Stimulated activated CD4-positive, alpha-beta T cell treated with anti-CD3 and anti-CD28 coated beads, TNF-alpha, amount 100 ng/mL, for 48 hours (primary cell): ENCODE data around the gene LRCH4.
"Not testable (repeated sequence)": the region's sequence is repeated elsewhere in the genome, so short reads cannot be mapped to it uniquely, and the experiment has no call there.

ENCODE experiments used
- DNase-seq, 3 donors: peaks; one replicate each; pipeline ENCODE4 v3.0.0-alpha.2; 2020; ENCODE audit warnings: low read depth in 3 of 3

LRCH4 gene

DNA sequence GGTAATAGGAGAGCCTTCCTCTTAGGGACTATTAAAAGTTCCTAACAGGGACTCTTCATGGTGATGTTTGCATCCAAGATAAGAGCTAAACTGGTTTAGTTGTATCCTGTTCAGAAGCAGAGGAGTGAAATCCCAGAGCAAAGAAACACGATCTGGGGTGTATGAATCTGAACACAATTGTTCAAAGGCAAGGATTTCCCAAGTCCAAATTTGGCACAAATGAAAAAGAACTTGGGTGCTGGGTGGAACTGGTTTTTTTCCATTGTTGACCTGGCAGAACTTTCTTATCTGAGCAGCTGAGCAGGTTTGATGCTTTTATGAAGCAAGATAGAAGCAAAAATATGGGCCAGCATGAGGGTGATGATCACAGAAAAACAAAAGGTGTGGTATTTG, 41.0 kb downstream of the LRCH4 start:
- DNase-seq: no peak

DNA sequence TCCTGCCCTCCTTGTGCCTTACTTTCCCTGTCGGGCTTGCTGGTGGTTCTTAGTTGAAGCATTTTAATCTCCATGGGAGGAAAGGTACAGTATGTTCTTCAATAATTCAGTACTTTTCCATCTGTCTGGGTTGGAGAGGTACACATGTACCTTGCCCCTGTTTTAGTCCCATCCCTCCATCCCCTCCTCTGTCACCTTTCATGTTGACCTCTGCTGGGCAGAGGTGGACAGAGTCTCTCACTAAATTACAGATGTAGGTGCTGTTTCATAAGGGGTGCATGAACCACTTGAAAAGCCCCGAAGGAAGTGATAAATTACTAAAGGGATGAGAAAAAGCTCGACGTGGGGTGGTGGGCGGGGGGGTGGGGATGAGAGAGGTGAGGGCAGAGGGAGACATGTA, 41.5 kb downstream of the LRCH4 start:
- DNase-seq: no peak

DNA sequence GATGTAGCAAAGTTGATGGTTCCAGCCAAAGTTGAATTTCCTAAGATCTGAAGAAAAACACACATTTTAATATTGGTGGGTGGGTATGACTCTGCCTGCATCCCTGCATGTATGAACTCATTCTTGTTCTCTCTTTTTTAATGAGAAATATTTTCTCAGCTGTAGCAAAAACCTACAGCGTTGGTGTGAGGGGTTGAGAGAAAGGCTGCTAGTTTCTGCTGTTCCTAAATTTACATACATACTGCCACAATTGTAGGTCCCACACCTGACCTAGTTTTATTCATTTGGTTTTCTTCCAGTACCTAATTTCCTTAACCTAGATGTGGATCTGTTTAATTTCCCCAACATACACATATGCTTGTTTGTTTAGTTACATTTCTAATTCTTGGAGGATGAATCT, 42.3 kb downstream of the LRCH4 start:
- no peak for DNase-seq

- DNase-seq: not testable (repeated sequence)
These were observed 44.6 kb downstream of the LRCH4 start for GRCh38 chr7:100541309-100541708.

DNA sequence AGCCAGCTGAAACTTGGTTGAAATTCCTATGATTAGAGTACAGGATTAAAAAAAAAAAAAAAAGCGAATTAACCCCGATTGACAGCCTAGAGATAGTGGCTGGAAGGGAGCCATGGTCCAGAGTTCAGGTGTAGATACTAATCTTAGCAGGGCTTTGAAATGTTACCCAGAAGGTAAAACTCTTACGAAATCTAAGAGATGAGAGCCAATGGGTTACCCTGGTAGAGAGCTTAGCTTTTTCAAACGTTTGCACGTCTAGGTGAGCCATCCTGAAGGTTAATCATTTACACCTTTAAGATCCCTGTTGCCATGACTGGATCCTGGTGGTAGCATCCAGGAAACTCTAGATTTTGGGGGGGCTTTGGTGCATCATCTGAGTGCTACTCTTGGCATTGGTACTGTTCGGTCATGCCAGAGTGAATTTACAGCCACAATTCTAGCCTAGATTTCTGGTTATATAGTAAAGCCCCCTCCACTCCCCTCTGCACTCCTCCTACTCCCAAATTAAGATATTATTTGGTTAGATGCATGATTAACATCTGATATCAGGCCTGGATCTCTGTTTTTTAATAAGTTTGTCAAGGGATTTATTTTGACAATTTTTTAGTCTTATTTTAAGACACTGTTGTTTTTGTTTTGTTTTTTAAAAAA, 45.7 kb downstream of the LRCH4 start:
- no peak for DNase-seq

DNA sequence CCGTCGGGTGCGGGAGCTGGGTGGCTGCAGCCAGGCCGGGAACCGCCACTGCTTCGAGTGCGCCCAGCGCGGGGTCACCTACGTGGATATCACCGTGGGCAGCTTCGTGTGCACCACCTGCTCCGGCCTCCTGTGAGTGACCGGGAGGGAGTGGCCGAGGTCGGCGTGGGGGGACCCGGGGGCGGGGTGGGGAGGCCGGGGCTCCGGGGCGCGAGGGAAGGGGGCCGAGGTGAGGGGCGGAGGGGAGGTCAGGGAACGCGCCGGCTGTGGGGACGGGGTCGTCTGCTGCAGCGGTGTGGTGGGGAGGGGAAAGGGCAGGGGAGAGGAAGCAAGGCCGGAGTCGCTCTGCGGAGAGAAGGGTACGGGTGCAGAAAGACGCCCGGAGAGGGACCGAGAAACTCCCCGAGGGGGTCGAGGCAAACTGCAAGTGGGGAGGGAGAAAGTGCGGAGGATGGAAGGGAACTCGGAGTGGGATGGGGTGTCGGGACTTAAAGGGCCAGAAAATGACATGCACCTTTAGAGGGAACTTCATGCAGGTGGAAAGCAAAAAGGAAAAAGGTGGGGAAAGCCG, 46.4 kb downstream of the LRCH4 start:
- no peak for DNase-seq

- DNase-seq: peak; percentile 100
These were observed 47.1 kb downstream of the LRCH4 start, which contains the start of gene AGFG2 for GRCh38 chr7:100538654-100539435. Gene AGFG2 (plus strand): TSS chr7:100539203. CDS start chr7:100539347, 144 bp downstream.

- DNase-seq: no peak
These were observed 47.6 kb downstream of the LRCH4 start for GRCh38 chr7:100538348-100538653.

DNA sequence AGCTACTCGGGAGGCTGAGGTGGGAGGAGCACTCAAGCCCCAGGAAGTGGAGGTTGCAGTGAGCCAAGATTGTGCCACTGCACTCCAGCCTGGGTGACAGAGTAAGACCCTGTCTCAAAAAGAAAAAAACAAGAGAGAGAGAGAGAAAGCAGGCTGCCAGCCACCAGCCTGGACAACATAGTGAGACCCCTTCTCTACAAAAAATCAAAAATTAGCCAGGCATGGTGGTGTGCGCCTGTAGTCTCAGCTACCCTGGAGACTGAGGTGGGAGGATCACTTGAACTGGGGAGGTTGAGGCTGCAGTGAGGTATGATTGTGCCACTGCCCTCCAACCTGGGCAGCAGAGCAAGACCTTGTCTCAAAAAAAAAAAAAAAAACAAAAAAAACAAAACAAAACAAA, 49.2 kb downstream of the LRCH4 start:
- not testable (repeated sequence) for DNase-seq

- DNase-seq: not testable (repeated sequence)
These were observed 49.9 kb downstream of the LRCH4 start for GRCh38 chr7:100535982-100536381.

- DNase-seq: no peak
These were observed 53.5 kb downstream of the LRCH4 start for GRCh38 chr7:100532165-100533022.

- not testable (repeated sequence) for DNase-seq
These were observed 57.6 kb downstream of the LRCH4 start for GRCh38 chr7:100528108-100528866.
